GM13976 (cell line): ENCODE measurements around the gene TSPAN31.

ENCODE experiments used
- DNase-seq: peaks from one replicate; pipeline ENCODE4 v3.0.0; 2012; ENCODE audit warnings: low spot score
- in situ Hi-C: fragments of 300-500 bp; cut with MboI; formaldehyde crosslinking; loops from one replicate; pipeline ENCODE4 v1.12.0; 2022; ENCODE audit warnings: low sequenced_read_pairs, mixed read lengths, inconsistent platforms; ENCODE audit not compliant: unreplicated experiment
- TF ChIP-seq, protein P1 (sequence below): IDR thresholded peaks from 2 replicates; pipeline ENCODE4 v1.5.1; 2012; ENCODE audit warnings: borderline replicate concordance, mild to moderate bottlenecking; ENCODE audit not compliant: insufficient read depth; ENCODE audit errors: extremely low read depth, missing control alignments, control extremely low read depth

TSPAN31 gene

DNA sequence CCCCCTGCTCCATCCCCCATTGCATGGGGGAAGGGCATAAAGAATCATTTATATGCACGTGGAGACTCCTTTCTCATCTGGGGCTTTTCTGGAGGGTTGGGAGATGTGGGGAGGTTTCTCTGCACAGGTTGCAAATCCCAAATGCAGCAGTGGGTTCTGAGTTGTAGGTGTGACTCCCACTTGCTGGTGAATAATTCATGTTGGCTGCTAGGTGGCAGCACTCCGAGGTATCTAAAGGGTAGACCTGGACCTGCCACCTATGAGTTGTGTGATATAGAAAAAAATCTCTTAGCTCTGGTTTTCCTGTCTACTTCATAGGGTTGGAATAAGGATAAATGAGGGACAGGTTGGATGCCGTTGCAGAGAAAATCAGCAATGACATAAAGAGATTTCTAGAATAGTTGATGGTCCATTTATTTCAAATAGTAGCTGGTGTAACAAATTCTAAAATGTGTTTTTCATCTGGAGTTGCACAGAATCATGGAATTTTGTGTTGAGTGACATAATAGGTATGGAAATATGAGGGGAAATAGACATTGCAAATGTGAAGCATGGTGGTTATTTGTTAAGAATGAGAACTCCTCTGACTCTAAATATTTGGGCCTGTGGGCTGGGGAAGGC, 14.6 kb downstream of the TSPAN31 start:
- DNase-seq, result no peak
- in situ Hi-C loops, result no loop called here
- TF ChIP-seq, protein P1, sequence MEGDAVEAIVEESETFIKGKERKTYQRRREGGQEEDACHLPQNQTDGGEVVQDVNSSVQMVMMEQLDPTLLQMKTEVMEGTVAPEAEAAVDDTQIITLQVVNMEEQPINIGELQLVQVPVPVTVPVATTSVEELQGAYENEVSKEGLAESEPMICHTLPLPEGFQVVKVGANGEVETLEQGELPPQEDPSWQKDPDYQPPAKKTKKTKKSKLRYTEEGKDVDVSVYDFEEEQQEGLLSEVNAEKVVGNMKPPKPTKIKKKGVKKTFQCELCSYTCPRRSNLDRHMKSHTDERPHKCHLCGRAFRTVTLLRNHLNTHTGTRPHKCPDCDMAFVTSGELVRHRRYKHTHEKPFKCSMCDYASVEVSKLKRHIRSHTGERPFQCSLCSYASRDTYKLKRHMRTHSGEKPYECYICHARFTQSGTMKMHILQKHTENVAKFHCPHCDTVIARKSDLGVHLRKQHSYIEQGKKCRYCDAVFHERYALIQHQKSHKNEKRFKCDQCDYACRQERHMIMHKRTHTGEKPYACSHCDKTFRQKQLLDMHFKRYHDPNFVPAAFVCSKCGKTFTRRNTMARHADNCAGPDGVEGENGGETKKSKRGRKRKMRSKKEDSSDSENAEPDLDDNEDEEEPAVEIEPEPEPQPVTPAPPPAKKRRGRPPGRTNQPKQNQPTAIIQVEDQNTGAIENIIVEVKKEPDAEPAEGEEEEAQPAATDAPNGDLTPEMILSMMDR, result peak; percentile 36

- DNase-seq, result no peak
- TF ChIP-seq, protein P1, result no peak
- in situ Hi-C loops, result no loop called here
Measured at GRCh38 chr12:57760347-57760982, 15.6 kb downstream of the TSPAN31 start.

- TF ChIP-seq, protein P1, result no peak
- in situ Hi-C loops, result no loop called here
- DNase-seq, result no peak
Measured at GRCh38 chr12:57761391-57761998, 16.7 kb downstream of the TSPAN31 start.

GRCh38 chr12:57762463-57762862, 17.6 kb downstream of the TSPAN31 start:
- no peak for DNase-seq
- in situ Hi-C loops, result no loop called here
- TF ChIP-seq, protein P1, result no peak

DNA sequence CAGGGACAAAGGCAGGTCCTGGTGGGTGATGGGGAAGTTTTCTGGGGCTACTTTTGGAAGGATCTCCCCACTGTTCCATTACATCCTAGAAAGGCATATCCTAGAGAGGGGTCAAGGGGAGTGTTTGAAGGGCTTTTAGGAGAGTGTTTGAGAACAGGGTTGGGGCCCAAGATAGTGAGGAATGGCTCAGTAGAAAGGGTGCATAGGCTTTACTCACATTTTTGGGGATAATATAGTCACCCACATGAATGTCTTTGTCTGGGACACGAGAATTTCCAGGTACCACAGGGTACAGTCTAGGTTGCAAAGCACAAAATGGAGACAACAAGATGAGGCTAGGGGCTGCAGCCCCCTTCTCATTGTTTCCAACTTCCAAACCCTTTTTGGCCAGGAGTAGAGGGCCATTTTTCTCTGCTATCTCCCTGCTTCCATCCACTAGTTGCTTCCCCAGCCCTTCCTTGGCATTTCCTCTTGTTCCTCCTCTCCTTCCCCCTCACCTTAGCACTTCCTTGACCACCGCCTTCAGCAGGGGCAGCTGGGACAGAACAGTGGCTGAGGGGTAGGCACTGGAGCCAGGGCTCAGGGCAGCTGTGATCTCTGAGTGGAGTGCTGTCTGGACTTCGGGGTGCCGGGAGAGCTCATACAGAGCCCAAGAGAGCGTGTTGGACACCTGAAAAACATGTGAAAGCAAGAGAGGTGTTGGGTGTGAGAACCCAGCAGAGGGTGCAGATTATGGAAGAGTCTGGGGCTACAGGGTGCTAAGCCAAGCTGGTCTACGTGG, 19.2 kb downstream of the TSPAN31 start:
- in situ Hi-C loops, result no loop called here
- DNase-seq, result no peak
- TF ChIP-seq, protein P1, result no peak

DNA sequence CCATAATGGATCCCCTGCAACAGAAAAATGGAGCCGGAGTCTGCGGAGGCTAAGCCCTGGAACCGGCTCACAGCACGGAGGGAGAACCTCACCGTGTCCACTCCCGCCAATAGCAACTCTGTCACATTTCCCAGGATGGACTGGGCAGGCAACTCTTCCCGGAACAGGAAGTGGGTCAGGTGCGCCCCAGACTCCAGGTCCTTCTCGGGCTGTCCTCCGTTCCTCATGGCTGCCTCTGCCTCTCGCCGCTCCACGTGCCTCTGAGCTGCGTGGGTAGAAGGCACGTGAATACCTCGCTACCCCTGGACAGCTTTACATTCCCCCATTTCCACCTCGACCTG, 19.8 kb downstream of the TSPAN31 start:
- DNase-seq, result no peak
- TF ChIP-seq, protein P1, result no peak
- in situ Hi-C loops, result no loop called here
